Stimulated activated CD4-positive, alpha-beta T cell treated with anti-CD3 and anti-CD28 coated beads, Interleukin-4, amount 100 ng/mL, for 4 hours (primary cell): ENCODE data around the gene MYOM3.

Experiments
- DNase-seq, 2 experiments: peaks; one replicate each; pipeline ENCODE4 v3.0.0-alpha.2; 2020

Gene MYOM3

DNA sequence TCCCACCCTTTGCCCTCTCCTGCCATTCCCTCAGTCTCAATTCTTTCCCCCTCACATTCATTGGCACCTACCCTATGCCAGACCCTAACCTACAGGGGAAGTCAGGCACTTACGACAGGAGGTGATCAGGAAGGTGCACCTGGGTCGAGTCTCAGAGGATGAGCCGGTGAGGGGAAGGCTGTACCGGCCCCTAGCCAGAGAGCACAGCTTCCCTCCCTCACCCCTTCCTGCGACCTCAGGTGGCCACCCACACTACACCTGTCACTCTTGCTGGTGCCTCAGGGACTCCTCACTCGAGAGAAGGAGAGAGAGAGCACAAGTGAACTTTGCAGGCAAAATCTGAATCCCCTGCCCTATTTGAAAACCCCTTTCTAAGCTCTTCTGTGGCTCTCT is 1.7 kb upstream of the MYOM3 start:
- DNase-seq, result no peak

- DNase-seq, result no peak
Observed at GRCh38 chr1:24111262-24111995, 506 bp downstream of the MYOM3 start.

DNA sequence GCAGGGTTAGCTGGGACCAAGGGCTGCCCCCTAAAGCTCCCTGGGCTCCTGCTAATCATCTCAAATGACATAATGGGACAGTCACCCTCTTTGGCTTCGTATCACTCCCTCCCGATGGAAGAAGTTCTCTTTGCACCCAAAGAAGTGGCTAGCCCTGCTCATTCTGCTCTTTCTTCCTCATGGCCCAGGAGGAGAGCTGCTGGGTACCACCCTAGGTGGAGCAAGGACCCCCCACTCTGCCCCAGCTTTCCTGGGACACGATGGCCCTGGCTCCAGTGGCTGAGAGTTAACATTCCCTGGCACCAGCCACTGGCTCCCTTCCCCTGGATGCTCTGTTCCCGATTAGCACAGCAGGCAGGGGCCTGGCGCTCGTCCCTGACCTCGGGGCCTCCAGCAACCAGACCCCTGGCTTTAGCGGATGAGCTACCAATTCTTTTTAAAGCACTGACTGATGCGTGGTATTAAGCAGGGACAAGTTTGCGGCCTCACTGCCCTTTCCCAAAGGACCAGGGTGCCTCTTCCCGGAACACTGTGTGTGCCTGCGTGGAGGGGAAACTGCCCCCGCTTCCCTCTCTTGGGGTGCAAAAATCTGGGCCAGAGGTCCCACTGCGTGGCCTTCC is 1.2 kb downstream of the MYOM3 start:
- no peak for DNase-seq

GRCh38 chr1:24109686-24110475 is 2.1 kb downstream of the MYOM3 start:
- no peak for DNase-seq

GRCh38 chr1:24109166-24109483 is 2.8 kb downstream of the MYOM3 start:
- DNase-seq, result no peak

DNA sequence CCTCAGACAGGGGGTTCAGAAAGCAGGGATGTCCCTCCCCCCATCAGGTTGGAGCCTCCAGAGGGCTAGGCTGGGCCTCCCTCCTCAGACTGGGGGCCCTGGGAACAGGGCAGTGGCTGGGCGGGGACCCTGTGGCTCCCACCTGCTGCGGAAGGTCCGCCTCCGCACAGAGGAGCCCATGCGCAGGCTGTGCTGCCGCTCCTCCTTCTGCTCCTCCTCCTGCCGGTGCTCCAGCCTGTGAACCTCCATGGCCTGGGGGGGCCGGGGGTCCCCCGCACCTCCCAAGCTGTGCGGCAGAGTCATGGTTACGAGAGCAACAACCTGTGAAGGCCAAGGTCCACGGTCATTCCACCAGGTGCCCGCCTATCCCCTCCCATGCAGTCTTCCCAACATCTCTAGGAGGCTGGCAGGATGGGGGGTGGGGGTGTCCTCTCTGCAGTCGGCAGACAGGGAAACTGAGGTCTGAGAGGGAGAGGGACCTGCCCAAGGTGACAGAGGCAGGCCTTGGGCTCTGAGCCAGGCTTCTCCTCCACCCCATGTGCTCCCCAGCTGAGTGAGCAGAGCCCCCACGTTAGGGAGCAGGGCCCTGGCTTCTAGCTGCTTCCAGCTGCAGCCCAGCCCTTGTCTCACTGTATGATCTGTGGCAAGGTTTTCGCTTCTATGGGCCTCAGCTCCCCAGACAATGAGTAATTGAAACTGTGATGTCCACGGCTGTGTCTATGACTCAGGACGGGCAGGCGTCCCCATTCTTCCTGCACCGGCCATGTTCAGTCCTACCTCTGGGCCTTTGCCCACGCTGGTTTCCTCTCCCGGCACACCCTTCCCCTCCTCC is 3.4 kb downstream of the MYOM3 start:
- DNase-seq, result no peak

- no peak for DNase-seq
Observed at GRCh38 chr1:24107462-24108138, 4.3 kb downstream of the MYOM3 start.

DNA sequence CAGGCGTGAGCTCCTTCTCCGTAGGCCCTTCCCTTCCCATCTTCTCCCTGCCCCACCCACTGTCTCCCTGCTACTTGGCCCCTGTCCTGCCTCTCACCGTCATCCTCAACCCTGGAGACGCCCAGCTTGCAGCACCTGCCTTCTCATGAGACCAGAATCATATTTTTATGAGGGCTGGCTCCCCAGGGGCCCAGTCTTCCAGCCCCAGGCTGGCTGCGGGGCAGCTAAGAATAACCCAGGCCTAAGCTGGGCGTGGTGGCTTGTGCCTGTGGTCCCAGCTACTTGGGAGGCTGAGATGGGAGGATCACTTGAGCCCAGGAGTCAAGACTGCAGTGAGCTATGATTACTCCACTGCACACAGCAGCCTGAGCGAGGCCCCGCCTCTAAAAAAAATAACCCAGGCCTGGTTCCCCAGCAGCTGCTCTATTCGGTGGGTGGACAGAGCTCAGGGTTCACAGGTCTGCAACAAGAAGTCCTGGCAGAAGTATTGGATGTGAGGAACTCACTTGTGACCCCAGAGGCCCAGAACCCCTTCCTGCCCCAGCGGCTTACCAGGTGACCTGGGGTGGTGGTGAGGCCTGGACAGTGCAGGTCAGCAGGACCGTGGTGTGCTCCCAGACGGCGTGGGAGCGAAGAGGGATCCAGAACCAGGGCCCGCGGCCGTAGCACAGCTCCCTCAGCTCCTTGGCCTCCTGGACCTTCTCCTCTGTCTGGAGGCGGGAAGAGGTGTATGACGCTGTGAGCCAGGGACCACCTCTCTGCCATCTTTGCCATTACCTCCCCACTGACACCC is 6.4 kb downstream of the MYOM3 start:
- no peak for DNase-seq

- DNase-seq, result no peak
Observed at GRCh38 chr1:24104854-24105253, 7.1 kb downstream of the MYOM3 start.

DNA sequence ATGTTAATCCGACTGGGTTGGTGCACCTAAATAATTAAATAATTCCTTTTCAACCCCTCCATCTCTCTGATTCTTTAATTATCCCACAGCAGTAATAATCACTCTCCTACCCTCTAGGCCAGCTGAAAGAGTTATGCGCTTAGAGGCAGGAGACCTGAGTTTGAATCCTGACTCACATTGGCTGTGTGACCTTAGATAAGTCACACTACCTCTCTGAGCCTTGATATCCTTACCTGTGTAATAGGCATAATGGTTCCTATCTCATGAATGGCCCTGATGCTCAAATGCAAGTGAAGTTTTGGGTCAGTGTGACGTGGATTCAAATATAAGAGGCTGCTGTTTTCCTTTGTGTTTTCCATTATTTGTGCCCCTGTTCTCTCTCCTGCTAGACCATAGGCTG is 8.1 kb downstream of the MYOM3 start:
- no peak for DNase-seq

- no peak for DNase-seq
Observed at GRCh38 chr1:24103408-24103807, 8.5 kb downstream of the MYOM3 start.

DNA sequence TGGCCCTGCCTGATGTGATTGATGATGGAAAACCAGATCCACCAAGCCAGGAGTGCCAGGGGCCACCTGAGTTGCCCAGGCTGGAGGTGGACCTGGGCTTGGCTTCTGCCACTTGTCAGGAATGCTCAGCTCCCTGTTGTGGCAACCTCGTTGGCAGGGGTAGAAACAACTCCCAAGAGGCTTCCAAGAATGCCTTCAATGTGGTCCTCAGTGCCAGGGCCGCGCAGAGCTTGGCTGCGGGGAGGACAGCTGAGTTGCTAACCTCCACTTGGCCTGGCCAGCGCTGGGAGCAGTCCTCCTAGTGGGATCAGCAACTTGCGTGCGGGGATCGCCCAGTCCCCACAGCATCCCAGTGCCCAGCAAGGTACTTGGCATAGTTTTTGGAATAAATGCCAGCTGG is 9.0 kb downstream of the MYOM3 start:
- no peak for DNase-seq

DNA sequence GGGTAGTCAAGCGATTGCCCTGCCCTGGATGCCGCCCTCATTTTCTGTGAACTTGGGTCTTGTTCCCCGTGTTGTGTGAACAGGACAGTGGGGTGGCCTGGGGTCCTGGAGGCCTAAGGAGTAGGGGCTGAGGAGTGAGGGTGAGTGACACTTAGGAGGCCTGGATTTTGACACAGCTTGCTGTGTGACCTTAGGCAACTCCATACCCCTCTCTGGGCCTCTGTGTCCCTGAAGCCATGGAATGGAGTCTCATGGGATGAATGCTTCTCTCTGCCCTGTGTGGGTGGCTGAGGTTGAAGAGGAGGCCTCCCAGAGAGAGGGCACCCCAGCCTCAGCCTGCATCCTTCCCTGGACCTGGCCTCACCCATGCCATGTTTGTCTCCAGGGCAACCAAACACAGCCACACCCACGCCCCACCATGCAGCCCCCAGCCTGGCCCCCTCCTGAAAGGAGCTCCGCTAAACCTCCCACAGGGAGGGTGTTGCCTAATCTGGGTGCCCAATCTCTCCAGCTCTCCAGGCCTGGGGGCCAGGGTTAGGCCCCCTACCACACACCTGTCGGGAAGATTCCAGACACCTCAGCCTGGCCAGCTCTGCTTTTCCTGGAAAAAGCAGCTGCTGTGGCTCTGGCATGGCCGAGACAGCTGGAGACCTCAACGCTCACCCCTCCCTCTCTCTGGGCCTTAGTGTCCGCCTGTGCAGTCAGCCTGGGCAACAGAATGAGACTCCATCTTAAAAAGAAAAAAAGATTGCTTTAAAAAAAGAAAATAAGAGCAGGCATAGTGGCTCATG is 9.9 kb downstream of the MYOM3 start:
- DNase-seq, result no peak

DNA sequence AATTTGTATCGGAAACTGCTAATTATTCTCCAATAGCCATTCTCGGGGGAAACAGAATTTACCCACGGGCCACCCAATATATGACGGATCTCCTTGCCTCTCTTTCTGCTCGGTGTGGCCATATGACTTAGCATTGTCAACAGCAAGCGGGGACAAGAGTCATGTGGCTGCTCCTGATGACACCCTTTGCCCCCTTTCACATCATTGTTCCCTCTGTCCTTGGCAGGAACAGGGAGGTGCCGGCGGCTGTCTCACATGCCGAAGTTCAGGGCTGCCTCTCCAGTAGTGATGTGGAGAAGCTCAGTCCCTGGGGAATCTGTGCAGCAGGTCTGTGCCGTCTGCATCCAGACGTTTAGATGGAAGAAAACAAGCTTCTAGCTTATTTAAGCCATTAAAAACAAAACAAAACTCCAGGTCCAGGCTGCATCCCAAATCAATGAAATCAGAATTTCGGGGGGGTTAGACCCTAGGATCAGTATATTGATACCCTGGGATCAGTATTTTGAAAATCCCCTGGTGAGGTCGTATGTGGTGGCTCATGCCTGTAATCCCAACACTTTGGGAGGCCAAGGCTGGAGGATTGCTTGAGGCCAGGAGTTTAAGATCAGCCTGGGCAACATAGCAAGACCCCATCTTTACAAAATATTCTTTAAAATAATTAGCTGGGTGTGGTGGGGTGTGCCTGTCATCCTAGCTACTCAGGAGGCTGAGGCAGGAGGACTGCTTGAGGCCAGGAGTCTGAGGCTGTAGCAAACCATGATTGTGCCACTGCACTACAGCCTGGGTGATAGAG is 10.8 kb downstream of the MYOM3 start:
- DNase-seq, result no peak

- no peak for DNase-seq
Observed at GRCh38 chr1:24098943-24099638, 12.8 kb downstream of the MYOM3 start.

DNA sequence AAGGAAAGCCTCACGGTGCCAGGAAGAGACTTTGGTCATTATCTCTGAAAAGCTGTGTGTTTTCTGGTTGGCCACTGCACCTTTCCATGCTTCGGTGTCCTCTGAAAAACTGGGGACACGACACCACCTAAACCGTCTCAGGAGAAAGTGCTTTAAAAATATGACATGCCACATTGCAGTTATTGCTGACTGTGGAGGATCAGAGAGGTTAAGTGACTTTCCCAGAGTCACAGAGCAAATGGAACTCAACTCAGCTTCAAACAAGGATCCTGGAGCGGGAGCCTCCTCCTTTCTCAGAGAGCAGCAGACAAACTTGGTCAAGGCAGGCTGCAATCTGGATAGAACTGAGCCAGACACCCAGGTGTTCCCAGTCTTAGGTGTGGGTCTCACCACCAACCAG is 13.8 kb downstream of the MYOM3 start:
- DNase-seq, result no peak

DNA sequence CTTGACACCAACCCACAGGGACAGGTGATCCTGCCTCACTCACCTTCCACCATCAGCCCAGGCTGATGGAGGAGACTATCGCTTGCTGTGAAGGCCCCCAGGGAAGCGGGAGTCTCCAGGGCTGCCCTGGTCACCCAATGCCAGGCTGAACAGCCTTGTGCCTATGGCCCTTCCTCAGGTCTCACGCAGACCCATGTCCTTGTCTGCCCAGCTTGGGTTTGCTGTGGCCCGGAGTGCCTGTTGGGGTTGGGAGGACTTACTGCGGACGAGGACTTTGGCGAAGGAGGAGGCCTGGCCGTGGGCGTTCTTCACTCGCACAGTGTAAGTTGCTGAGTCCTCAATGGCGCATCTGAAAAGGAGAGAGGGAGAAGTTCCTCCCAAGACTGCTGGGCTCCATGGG is 14.3 kb downstream of the MYOM3 start:
- no peak for DNase-seq

GRCh38 chr1:24096739-24097103 is 15.2 kb downstream of the MYOM3 start:
- no peak for DNase-seq

GRCh38 chr1:24096009-24096738 is 15.8 kb downstream of the MYOM3 start:
- DNase-seq, result no peak
